Transverse colon (tissue), 4 donors: ENCODE measurements around the gene INSYN2B. TPM values are rescaled to one million over a fixed set of nuclear protein-coding genes. Genes with fewer than 3 reads are reported as not detected.

Source experiments
- DNase-seq: peaks from one replicate; pipeline ENCODE4 v3.0.0-alpha.2; 2019
- H3K27ac ChIP-seq, 4 donors: fragments of 200-600 bp; sonication (generic); 2 replicates each; pipeline ENCODE4 v1.5.1; 2016 to 2018; ENCODE audit warnings: inconsistent platforms in 4 of 4
- H3K27me3 ChIP-seq: fragments of 200-600 bp; sonication (generic); 2 replicates; pipeline ENCODE4 v1.5.1; 2017; ENCODE audit warnings: inconsistent platforms
- H3K36me3 ChIP-seq, 4 donors: fragments of 200-600 bp; sonication (generic); 2 replicates each; pipeline ENCODE4 v1.5.1; 2017 to 2019; ENCODE audit warnings: inconsistent platforms in 4 of 4
- H3K4me1 ChIP-seq, 4 donors: fragments of 200-600 bp; sonication (generic); 2 replicates each; pipeline ENCODE4 v1.5.1; 2017 to 2020; ENCODE audit warnings: inconsistent platforms in 4 of 4
- H3K4me3 ChIP-seq, 4 donors: fragments of 200-600 bp; sonication (generic); 1 replicate in 1 of 4; 2 replicates in 3 of 4; pipeline versions ENCODE4 v1.5.1 to v1.6.1; 2017 to 2019; ENCODE audit warnings: inconsistent platforms in 4 of 4
- H3K9me3 ChIP-seq, 2 donors: fragments of 200-600 bp; sonication (generic); 2 replicates each; pipeline ENCODE4 v1.5.1; 2017 to 2019; ENCODE audit warnings: inconsistent platforms in 2 of 2
- EP300 ChIP-seq: sonication (generic); formaldehyde crosslinking; IDR thresholded peaks from one replicate; pipeline ENCODE4 v1.6.1; 2017; ENCODE audit warnings: antibody characterized with exemption, low read depth
- POLR2A ChIP-seq: fragments of 450-650 bp; IDR thresholded peaks from one replicate; pipeline ENCODE4 v1.6.1; 2016; ENCODE audit warnings: antibody characterized with exemption, mild to moderate bottlenecking, moderate library complexity
- POLR2AphosphoS5 ChIP-seq, 3 donors: sonication (generic); formaldehyde crosslinking; IDR thresholded peaks; one replicate each; pipeline ENCODE4 v1.6.1; 2016; ENCODE audit warnings: antibody characterized with exemption in 3 of 3
- WGBS, 2 donors: methylation state at CpG; one replicate each; pipeline ENCODE4 v1.1.5; 2018; ENCODE audit warnings: low coverage in 1 of 2; 5-methylcytosine and 5-hydroxymethylcytosine counted together
- in situ Hi-C, 4 donors: fragments of 200-750 bp; cut with MboI; loops; one replicate each; pipeline versions ENCODE4 v1.15.0 to v1.15.1; 2017; ENCODE audit warnings: low sequenced_read_pairs in 3 of 4, low pct_ligation_motif_present in 1 of 4, low pct_unique_long_range_greater_than_20kb in 1 of 4
- intact Hi-C: fragments of 100-400 bp; cut with DNase I; formaldehyde crosslinking; loops from one replicate; pipeline ENCODE4 v1.15.1; 2023; ENCODE audit warnings: low total_unique reads
- total RNA-seq, 4 donors: library from RNA; depleted of rRNA; stranded (reverse); fragments of >200 nt; gene quantifications; one replicate each; pipeline ENCODE4 v1.1.0, GENCODE V29; 2016
- TF ChIP-seq, protein P1 (sequence below), 5 experiments: fragments of 200-600 bp in 3 of 5; fragments of 450-650 bp in 2 of 5; sonication (generic) in 3 of 5; IDR thresholded peaks; 1 replicate in 2 of 5; 2 replicates in 3 of 5; pipeline ENCODE4 v1.5.1; 2016 to 2017; ENCODE audit warnings: antibody characterized with exemption in 5 of 5, inconsistent platforms in 3 of 5, mild to moderate bottlenecking in 2 of 5, moderate library complexity in 1 of 5

The INSYN2B gene
- total RNA-seq, 4 donors from 2014 or later: not detected

DNA sequence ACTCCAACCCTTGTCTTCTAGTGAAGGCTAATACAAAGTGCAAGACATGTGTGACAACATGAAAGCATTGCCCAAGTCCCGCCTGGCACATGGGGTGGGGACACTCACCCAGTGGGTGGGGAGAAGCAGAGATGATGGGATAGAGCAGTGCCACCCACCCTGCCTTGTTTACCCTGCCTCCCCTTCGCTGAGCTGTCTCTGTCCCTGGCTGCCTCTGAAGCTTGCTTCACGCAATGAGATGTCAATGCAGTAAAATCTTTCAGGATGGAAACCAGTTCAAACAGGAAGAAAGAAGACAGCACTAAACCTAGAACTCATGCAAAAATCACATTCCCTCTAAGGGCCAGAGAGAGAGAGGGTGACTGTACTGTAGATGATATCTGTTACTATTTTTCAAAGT lies 148.0 kb downstream of the INSYN2B start:
- no peaks in the 10 kb centered on the region for H3K4me1 ChIP-seq
- no peaks in the 10 kb centered on the region for H3K9me3 ChIP-seq
- 66 to 74% methylated on average over 2 to 3 of the region's 3 CpGs for WGBS, 2 donors
- H3K27me3 ChIP-seq: no peaks in the 10 kb centered on the region
- no peak for DNase-seq
- H3K36me3 ChIP-seq: no peaks in the 10 kb centered on the region
- in situ Hi-C loops: no loop called here
- intact Hi-C loops: no loop called here
- no peak overlapping the region for H3K4me3 ChIP-seq
- no peak for TF ChIP-seq POLR2AphosphoS5 (IDR thresholded peaks at IDR 0.05)
- no peak for TF ChIP-seq EP300
- TF ChIP-seq, protein P1, sequence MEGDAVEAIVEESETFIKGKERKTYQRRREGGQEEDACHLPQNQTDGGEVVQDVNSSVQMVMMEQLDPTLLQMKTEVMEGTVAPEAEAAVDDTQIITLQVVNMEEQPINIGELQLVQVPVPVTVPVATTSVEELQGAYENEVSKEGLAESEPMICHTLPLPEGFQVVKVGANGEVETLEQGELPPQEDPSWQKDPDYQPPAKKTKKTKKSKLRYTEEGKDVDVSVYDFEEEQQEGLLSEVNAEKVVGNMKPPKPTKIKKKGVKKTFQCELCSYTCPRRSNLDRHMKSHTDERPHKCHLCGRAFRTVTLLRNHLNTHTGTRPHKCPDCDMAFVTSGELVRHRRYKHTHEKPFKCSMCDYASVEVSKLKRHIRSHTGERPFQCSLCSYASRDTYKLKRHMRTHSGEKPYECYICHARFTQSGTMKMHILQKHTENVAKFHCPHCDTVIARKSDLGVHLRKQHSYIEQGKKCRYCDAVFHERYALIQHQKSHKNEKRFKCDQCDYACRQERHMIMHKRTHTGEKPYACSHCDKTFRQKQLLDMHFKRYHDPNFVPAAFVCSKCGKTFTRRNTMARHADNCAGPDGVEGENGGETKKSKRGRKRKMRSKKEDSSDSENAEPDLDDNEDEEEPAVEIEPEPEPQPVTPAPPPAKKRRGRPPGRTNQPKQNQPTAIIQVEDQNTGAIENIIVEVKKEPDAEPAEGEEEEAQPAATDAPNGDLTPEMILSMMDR (IDR thresholded peaks at IDR 0.05): no peak
- no peak for TF ChIP-seq POLR2A
- H3K27ac ChIP-seq: no peak overlapping the region

DNA sequence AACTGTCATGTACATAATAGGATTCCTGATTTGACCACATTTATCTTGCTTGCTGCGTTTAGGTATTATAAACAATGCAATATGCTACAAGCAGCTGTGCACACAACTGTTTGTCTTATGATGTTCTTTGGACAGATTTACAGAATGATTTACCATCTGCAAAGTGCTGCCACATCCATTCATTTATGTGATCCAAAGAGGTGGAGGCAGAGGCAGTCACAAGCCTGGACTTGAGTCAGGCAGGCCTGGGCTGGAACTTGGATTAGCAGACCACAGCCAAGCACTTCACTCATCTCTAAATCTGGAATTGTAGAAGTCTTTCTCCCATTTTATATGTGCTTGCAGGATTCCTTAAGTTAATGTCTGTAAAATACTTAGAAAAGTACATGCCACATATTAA lies 149.0 kb downstream of the INSYN2B start:
- no peak overlapping the region for H3K27ac ChIP-seq
- TF ChIP-seq EP300 (no peak), POLR2AphosphoS5 (IDR thresholded peaks at IDR 0.05) (no peak), POLR2A (no peak)
- TF ChIP-seq, protein P1 (IDR thresholded peaks at IDR 0.05): no peak
- H3K36me3 ChIP-seq: no peaks in the 10 kb centered on the region
- in situ Hi-C loops: no loop called here
- no peaks in the 10 kb centered on the region for H3K9me3 ChIP-seq
- no peak overlapping the region for H3K4me3 ChIP-seq
- intact Hi-C loops: no loop called here
- no peak for DNase-seq
- no peaks in the 10 kb centered on the region for H3K4me1 ChIP-seq
- H3K27me3 ChIP-seq: no peaks in the 10 kb centered on the region
- 43 to 50% methylated on average over 1 of the region's 1 CpG for WGBS, 2 donors

DNA sequence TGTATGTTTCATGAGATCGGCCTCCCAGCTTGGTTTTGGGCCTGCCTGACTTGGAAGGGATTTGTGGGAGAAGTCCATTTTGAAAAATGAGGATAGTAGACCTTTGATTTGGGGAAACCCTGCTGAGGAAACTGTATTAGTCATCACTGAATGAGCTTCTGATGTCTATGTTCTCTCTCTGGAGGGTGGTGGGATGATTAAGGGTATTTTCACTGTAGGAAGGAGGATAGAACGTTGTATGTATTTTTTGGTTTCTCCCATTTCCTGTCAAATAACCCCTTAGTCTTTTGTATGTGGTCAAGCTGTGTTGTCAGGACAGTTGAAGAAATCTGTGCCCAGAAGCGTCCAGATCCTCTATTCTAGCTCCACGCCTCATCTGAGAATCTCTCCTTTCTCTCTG lies 151.9 kb downstream of the INSYN2B start:
- Histone ChIP-seq H3K27ac (no peak overlapping the region), H3K27me3 (no peaks in the 10 kb centered on the region), H3K4me1 (no peaks in the 10 kb centered on the region), H3K36me3 (no peaks in the 10 kb centered on the region), H3K4me3 (no peak overlapping the region), H3K9me3 (no peaks in the 10 kb centered on the region)
- WGBS, 2 donors: 74 to 84% methylated on average over 4 of the region's 4 CpGs
- no peak for DNase-seq
- TF ChIP-seq, protein P1 (IDR thresholded peaks at IDR 0.05): no peak
- TF ChIP-seq EP300 (no peak), POLR2AphosphoS5 (IDR thresholded peaks at IDR 0.05) (no peak), POLR2A (no peak)
- intact Hi-C loops: no loop called here
- in situ Hi-C loops: no loop called here

DNA sequence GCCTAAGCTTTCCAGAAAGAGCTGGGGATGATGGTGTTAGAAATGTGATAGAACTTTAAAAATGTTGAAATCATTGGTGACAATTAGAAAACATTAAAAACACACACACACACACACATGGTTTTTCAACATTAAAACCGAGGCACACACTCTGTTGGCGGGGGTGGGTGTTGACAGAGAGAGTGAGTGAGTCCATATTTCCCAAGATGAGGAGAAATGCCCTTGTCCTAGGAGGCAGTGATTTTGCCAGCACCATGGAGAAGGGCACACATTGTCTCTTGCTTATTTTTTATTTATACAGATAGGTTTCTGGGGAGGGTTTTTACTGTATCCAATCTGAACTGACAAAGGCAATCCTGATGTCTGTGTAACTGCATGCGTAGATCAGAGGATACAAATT lies 152.5 kb downstream of the INSYN2B start:
- intact Hi-C loops: no loop called here
- WGBS, 2 donors: 71 to 83% methylated on average over 1 to 3 of the region's 3 CpGs

More for the DNA sequence above, 152.5 kb downstream of the INSYN2B start:
- no peak for DNase-seq
- TF ChIP-seq POLR2A (no peak), POLR2AphosphoS5 (IDR thresholded peaks at IDR 0.05) (no peak), EP300 (no peak)
- TF ChIP-seq, protein P1 (IDR thresholded peaks at IDR 0.05): no peak
- in situ Hi-C loops: no loop called here
- Histone ChIP-seq H3K36me3 (no peaks in the 10 kb centered on the region), H3K4me1 (no peaks in the 10 kb centered on the region), H3K9me3 (no peaks in the 10 kb centered on the region), H3K4me3 (no peak overlapping the region), H3K27ac (no peak overlapping the region), H3K27me3 (no peaks in the 10 kb centered on the region)
